HG03442 (cell line): Measurements from ENCODE around the gene OR3A2.
"Not testable (repeated sequence)": the region's sequence is repeated elsewhere in the genome, so short reads cannot be mapped to it uniquely, and the experiment has no call there.

ENCODE experiments used
- ATAC-seq: cut with Tn5 transposase; IDR thresholded peaks from one replicate; pipeline ENCODE4 v1.9.1; 2021; ENCODE audit warnings: mild to moderate bottlenecking, moderate library complexity; ENCODE audit not compliant: unreplicated experiment

OR3A2 gene

GRCh38 chr17:3295632-3296031 is 90.5 kb downstream of the OR3A2 start:
- no peak for ATAC-seq

- not testable (repeated sequence) for ATAC-seq
Measured at GRCh38 chr17:3293548-3293947, 92.6 kb downstream of the OR3A2 start.

- ATAC-seq, result no peak
Measured at GRCh38 chr17:3282901-3283300, 103.2 kb downstream of the OR3A2 start.

- no peak for ATAC-seq
Measured at GRCh38 chr17:3276126-3276525, 110.0 kb downstream of the OR3A2 start.

- ATAC-seq, result no peak
Measured at GRCh38 chr17:3271072-3271848, 114.8 kb downstream of the OR3A2 start.

GRCh38 chr17:3260600-3260999 is 125.5 kb downstream of the OR3A2 start:
- ATAC-seq, result no peak

GRCh38 chr17:3260163-3260562 is 125.9 kb downstream of the OR3A2 start:
- ATAC-seq, result no peak

- no peak for ATAC-seq
Measured at GRCh38 chr17:3256575-3256974, 129.5 kb downstream of the OR3A2 start.

GRCh38 chr17:3249013-3249412 is 137.1 kb downstream of the OR3A2 start:
- not testable (repeated sequence) for ATAC-seq

GRCh38 chr17:3244841-3245240 is 141.3 kb downstream of the OR3A2 start:
- not testable (repeated sequence) for ATAC-seq

- not testable (repeated sequence) for ATAC-seq
Measured at GRCh38 chr17:3241044-3241443, 145.1 kb downstream of the OR3A2 start.

GRCh38 chr17:3238685-3239084 is 147.4 kb downstream of the OR3A2 start:
- ATAC-seq, result not testable (repeated sequence)

- not testable (repeated sequence) for ATAC-seq
Measured at GRCh38 chr17:3232300-3232699, 153.8 kb downstream of the OR3A2 start.
